PC-9 (cell line): ENCODE data around the gene MYH16.

ENCODE experiments used
- CTCF ChIP-seq: fragments of 200-600 bp; sonication (generic); conservative IDR thresholded peaks from 2 replicates; pipeline ENCODE4 v1.6.1; 2017; ENCODE audit warnings: mixed run types, antibody characterized with exemption, mild to moderate bottlenecking, moderate library complexity
- EZH2 ChIP-seq: fragments of 200-600 bp; sonication (generic); IDR thresholded peaks from 2 replicates; pipeline ENCODE4 v1.8.0; 2017; ENCODE audit warnings: antibody characterized with exemption, low read depth

- TF ChIP-seq EZH2 (no peak), CTCF (no peak)
Measured at GRCh38 chr7:99244939-99245338, 27.7 kb upstream of the MYH16 start.
